GM13977 (cell line): ENCODE results near the gene TBX2.

Experiments used
- DNase-seq: peaks from one replicate; pipeline ENCODE4 v3.0.0; 2012; ENCODE audit warnings: low spot score
- in situ Hi-C: fragments of 300-500 bp; cut with MboI; formaldehyde crosslinking; loops from one replicate; pipeline ENCODE4 v1.12.0; 2022; ENCODE audit warnings: low sequenced_read_pairs, low pct_unique_long_range_greater_than_20kb, mixed read lengths, inconsistent platforms; ENCODE audit not compliant: unreplicated experiment
- TF ChIP-seq, protein P1 (sequence below): IDR thresholded peaks from 2 replicates; pipeline ENCODE4 v1.5.1; 2012; ENCODE audit warnings: mild to moderate bottlenecking, control low read depth; ENCODE audit not compliant: insufficient read depth; ENCODE audit errors: extremely low read depth, missing control alignments

TBX2 gene

DNA sequence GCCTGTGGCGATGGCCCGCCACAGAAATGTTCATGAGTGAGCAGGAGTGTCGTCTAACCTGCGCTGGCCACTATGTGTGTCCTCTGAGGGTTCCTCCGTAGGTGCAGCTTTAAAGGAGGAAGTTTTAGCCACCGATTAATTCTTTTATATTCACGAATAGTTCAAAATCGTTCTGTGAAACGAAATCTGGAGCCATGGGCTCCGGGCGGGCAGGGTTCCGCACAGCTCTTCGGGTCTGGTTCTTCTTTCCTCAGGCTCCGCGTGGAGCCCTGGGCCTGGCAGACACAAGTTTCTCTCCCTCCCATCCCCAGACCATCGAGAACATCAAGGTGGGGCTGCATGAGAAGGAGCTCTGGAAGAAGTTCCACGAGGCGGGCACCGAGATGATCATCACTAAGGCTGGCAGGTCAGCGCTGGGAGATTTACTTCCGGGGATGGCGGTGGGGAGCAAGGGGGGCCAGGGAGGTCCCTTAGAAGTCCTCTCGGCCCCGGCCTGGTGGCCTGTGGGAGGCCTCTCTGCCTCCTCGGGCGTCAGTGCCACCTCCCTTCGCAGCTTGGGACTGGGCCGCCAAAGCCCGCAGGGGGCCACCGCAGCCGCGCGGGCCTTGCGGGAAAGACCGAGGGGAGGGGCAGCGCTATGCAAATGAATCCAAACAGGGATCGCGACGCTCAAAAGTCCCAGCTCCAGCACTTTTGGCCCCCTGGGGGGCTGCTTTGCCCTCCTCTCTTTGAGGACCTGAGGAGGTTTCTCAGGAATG, 57.8 kb downstream of the TBX2 start:
- DNase-seq = no peak
- in situ Hi-C loops = loop anchor here (10.0 kb wide), 1 partner anchor 63 kb away; the partner anchor contains the start of gene TBX2
- TF ChIP-seq, protein P1, sequence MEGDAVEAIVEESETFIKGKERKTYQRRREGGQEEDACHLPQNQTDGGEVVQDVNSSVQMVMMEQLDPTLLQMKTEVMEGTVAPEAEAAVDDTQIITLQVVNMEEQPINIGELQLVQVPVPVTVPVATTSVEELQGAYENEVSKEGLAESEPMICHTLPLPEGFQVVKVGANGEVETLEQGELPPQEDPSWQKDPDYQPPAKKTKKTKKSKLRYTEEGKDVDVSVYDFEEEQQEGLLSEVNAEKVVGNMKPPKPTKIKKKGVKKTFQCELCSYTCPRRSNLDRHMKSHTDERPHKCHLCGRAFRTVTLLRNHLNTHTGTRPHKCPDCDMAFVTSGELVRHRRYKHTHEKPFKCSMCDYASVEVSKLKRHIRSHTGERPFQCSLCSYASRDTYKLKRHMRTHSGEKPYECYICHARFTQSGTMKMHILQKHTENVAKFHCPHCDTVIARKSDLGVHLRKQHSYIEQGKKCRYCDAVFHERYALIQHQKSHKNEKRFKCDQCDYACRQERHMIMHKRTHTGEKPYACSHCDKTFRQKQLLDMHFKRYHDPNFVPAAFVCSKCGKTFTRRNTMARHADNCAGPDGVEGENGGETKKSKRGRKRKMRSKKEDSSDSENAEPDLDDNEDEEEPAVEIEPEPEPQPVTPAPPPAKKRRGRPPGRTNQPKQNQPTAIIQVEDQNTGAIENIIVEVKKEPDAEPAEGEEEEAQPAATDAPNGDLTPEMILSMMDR = no peak

DNA sequence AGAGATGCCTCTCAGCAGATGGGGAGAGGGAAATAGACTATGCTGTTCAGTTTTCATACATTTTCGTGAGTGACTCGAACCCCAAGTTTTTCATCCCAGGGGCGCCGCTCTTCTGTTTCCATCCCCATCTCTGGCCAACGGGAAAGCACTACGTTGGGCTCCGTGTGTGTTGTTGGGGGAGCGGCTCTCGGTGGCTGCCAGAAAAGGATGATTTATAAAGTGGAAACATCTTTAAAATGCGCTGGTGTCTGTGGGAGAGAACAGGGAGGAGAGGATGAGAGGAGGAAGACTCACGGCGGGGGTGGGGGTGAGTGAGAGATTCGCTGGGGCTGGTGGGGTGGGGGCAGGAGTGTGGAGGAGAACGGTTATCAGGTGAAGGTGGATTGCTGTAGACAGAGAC, 58.4 kb downstream of the TBX2 start:
- DNase-seq = no peak
- TF ChIP-seq, protein P1 = no peak
- in situ Hi-C loops = loop anchor here (10.0 kb wide), 1 partner anchor 63 kb away; the partner anchor contains the start of gene TBX2

DNA sequence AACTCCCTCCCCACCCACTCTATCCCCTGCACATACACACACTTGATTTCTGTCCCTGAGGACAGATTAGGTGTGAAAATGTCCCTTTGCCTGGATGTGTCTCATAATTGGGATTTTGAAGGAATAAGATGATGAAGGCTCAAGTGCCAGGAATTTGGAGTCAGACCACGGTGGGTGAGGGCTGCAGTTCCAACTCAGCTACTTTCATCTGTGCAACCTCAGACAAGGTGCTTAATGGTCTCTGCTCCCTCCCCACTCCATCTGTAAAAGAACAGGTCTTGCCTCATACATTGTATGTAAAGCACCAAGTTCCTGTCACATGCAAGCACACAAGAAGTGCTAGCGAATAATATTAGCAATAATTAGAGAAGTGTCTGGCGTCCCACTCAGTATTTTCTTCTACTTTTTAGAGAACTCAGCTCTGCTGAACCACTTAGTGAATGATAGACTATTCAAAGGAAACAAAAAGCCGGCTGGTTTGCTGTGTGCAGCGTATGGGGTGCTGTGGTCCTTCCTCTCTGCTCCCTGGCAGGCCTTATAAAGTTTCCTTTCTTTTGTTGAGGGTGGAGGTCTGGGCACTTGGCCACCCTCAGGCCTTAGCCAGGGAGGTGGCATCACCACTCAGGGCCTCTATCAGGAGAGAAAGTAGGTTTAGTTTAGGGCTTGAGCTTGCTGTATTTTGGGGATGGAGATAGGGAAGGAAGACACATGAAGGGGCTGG, 58.9 kb downstream of the TBX2 start:
- TF ChIP-seq, protein P1 = no peak
- in situ Hi-C loops = loop anchor here (10.0 kb wide), 1 partner anchor 64 kb away; the partner anchor contains the start of gene TBX2
- no peak for DNase-seq
